GM19043 (cell line): ENCODE results near the gene FAM118A.
"Not testable (repeated sequence)": the region's sequence is repeated elsewhere in the genome, so short reads cannot be mapped to it uniquely, and the experiment has no call there.

ENCODE experiments used
- ATAC-seq: cut with Tn5 transposase; IDR thresholded peaks from one replicate; pipeline ENCODE4 v1.9.1; 2021; ENCODE audit warnings: low read depth; ENCODE audit not compliant: unreplicated experiment

The FAM118A gene

DNA sequence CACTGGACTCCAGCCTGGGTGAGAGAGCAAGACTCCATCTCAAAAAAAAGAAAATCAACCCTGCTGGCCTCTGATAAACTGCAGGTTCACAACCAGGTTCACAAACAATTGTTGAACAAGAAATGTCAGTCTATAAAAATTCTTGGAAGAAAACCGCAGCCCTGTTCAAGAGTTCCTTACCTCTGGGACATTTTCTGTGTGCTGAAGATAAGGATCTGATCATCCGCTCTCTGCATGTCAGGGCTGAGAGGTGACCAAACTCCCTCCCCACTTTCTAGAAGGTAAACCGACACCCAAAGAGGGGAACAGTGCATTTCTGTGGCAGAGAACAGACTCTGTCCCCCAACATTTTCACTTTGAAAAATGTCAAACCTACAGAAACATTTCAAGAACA lies 29.1 kb upstream of the FAM118A start:
- ATAC-seq = no peak

DNA sequence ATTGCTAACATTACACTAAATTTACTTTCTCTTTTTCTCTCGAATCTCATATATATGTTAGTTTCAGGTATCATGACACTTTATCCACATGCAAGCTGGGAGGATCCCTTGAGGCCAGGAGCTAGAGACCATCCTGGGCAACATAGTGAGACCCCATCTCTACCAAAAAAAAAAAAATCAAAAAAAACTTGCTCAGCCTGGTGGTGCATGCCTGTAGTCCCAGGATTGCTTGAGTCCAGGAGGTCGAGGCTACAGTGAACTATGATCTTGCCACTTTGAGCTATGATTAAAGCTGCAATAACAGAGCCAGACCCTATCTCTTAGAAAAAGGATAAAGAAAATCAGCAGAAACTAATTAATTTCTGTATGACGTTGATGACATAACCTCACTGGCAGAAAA lies 28.7 kb upstream of the FAM118A start:
- ATAC-seq = no peak

DNA sequence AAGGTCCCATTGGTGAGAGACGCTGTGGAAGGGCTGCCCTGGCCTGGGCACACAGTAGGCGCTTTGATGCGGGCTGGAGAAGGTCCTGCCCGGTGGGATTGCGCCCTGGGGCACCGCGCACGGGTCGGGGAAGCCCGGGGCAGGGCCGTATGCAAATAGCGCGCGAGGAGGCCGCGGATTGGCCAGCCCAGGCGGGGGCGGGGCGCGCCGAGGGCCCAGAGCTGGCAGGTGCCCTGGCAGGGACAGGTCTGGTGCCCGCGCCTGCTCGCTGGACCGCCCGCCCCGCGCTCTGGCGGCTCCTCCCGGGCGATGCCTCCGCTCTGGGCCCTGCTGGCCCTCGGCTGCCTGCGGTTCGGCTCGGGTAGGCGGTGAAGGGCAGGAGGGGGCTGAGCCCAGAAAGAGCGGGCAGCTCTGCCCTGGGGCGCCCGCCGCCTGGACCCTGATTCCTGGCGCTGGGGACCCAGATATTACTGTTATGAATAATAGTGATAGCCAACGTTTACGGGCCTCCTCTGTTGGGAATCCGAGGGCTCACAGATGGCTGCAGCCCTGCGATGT lies 24.9 kb upstream of the FAM118A start, which contains the start of gene UPK3A:
TSS of gene UPK3A (plus strand) at position 245 of the 558 bp plus-strand sequence. CDS start at position 310, 65 bp downstream.
- no peak for ATAC-seq

DNA sequence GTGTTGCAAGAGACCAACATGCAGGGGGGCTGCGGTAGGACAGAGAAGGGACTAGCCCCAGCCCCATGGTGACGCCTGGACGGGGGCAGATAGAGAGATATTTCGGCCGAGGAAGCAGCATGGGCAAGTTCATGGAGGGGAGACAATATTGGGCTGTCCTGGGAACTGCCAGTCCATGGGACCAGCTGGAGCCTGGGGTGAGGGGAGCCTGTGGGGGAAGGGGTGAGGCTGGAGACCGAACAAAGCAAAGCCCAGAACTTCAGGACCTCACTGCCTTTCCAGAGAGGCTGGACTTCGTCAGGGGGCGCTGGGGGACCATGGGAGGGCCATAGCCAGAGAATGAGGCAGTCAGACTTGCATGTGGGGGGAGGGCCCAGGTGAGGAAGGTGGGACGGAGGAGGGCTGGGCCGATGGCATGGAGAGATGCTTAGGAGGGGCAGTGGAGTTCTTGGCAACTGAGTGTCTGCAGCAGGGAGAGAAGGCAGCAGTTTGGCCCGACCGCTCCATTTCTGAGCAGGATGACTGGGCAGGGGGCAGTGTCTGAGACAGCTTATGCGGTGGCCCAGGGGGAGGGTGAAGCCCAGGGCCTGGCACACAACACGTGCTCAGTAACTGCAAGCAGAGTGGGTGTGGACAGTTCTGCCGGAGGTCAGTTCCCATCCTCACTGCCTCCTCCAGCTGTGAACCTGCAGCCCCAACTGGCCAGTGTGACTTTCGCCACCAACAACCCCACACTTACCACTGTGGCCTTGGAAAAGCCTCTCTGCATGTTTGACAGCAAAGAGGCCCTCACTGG lies 24.3 kb upstream of the FAM118A start:
- no peak for ATAC-seq

DNA sequence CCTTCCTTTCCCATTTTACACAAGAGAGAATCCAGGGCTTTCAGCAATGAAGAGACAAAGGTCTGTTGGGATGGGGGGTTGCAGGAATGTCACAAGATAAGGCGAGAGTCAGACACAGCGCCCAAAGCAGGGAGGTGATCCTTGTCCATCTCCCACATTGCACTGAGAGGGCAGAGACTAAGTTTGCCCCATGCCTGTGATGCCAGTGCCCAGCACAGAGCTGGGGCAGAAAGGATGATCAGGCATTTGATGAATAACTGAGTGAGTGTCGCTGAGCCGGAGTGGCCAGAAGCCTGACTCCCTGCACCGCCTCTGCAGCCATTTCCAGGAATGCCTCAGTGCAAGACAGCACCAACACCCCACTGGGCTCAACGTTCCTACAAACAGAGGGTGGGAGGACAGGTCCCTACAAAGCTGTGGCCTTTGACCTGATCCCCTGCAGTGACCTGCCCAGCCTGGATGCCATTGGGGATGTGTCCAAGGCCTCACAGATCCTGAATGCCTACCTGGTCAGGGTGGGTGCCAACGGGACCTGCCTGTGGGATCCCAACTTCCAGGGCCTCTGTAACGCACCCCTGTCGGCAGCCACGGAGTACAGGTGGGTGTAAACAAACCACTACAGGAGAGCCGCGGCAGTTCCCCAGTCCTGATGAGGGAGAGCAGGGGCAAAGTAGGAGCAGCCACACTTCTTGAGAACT lies 22.7 kb upstream of the FAM118A start:
- no peak for ATAC-seq

DNA sequence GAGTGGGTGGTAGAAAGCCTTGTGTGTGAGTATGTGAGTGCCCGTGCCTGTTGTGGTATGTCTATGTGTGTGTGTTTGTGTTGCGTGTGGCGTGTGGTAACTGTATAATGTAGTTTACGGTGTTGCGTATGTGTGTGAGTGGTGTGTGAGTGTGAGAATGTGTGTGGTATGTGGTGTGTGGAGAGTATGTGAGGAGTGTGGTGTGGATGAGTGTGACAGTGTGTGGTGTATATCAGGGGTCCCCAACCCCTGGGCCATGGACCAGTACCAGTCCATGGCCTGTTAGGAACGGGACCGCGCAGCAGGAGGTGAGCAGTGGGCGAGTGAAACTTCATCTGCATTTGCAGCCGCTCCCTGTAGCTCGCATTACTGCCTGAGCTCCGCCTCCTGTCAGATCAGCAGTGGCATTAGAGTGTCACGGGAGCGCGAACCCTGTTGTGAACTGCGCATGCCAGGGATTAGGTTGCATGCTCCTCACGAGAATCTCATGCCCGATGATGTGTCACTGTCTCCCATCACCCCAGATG lies 19.3 kb upstream of the FAM118A start:
- no peak for ATAC-seq

DNA sequence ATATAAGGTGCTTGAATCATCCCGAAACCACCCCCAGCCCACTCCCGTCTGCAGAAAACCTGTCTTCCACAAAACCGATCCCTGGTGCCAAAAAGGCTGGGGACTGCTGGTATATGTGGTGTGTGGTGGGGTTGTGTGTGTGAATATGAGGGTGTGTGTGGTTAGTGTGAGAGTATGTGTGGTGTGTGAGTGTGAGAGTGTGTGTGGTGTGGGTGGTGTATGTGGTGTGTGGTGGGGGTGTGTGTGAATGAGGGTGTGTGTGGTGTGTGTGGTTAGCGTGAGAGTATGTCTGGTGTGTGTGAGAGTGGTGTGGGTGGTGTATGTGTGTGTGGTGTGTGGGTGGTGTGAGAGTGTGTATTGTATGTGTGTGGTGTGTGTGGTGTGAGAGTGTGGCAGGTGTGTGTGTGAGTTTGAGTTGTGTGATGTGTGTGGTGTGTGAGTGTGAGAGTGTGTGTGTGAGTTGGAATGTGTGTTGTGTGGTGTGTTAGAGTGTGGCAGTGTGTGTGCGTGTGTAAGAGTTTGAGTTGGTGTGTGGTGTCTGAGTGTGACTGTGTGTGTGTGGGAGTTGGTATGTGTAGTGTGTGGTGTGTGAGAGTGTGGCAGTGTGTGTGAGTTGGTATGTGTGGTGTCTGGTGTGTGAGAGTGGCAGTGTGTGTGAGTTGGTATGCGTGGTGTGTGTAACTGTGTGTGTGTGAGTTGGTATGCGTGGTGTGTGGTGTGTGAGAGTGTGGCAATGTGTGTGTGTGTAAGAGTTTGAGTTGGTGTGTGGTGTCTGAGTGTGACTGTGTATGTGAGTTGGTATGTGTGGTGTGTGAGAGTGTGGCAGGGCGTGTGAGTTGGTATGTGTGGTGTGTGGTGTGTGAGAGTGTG lies 18.4 kb upstream of the FAM118A start:
- ATAC-seq = no peak

DNA sequence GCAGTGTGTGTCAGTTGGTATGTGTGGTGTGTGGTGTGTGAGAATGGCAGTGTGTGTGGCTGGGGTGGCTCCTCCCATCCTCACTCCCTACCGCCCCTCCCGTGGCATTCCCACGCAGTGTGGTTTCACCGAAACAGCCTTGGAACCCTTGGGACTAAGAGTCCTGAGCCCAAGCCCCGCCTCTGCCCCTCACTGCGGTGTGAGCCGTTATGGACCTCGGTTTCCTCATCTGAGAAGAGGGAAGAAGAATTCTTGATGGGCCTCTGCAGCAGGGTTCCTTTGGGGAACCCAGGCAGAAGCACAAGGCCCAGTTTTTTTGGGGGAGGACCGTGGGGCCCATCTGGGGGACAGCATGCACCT lies 17.8 kb upstream of the FAM118A start:
- no peak for ATAC-seq

DNA sequence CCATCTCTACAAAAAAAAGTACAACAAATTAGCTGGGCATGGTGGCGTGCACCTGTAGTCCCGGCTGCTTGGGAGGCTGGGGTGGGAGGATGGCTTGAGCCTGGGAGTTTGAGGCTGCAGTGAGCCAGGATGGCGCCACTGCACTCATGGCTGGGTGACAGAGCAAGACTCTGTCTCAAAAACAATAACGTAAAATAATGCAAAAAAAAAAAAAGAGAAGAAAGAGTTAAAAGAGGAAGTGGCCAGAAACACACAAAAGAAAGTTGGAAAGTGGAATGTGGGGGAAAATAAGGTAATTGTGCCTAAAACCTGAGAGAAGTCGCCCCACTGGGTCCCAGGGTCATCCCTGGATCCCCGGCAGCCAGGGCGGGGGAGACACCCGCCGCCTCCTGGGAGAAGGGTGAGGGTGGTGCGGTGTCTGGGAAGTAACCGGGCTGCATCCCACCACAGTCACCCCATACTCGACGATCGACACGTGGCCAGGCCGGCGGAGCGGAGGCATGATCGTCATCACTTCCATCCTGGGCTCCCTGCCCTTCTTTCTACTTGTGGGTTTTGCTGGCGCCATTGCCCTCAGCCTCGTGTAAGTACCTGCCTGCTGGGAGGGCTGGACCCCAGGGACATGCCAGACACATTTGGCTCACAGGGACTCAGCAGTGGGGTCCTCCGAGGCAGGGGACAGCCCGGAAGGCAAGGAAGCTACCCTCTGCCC lies 16.8 kb upstream of the FAM118A start:
- ATAC-seq = no peak

DNA sequence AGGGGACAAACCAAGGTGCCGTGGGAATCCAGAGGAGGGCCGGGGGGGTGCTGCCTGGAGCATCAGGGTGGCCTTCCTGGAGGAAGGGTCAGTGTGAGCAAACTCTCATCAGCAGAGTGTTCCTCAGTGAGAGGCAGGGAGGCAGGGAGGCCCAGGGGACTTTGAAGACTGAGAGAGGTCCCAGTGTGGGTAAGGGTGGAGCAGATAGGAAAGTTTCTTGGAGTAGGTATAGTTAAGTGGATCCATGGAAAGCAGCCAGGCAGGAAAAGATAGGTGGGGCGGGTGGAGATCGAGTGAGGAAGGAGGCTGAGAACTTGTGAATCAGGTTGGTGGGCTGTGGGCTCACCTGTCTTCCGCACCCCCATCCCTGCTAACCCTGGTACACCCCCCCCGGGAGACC lies 15.7 kb upstream of the FAM118A start:
- ATAC-seq = no peak

DNA sequence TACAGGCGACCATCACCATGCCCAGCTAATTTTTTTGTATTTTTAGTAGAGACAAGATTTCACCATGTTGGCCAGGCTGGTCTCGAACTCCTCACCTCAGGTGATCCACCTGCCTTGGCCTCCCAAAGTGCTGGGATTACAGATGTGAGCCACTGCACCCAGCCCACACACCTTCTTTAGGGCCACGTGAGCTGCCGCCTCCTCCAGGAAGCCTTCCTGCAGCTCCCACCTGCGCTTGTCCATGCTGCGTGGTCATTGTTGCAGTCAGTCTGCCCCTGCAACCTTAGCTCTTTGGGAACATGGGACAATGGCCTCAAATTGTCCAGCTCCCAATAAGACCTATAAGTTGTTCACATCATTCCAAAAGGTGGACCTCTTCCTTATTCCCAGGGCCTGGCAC lies 14.7 kb upstream of the FAM118A start:
- not testable (repeated sequence) for ATAC-seq

DNA sequence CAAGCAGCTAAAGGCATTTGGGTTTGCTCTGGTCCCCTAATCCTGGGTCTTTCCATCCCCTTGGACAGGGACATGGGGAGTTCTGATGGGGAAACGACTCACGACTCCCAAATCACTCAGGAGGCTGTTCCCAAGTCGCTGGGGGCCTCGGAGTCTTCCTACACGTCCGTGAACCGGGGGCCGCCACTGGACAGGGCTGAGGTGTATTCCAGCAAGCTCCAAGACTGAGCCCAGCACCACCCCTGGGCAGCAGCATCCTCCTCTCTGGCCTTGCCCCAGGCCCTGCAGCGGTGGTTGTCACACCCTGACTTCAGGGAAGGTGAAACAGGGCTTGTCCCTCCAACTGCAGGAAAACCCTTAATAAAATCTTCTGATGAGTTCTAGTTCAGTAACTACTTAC lies 14.2 kb upstream of the FAM118A start:
- ATAC-seq = no peak

DNA sequence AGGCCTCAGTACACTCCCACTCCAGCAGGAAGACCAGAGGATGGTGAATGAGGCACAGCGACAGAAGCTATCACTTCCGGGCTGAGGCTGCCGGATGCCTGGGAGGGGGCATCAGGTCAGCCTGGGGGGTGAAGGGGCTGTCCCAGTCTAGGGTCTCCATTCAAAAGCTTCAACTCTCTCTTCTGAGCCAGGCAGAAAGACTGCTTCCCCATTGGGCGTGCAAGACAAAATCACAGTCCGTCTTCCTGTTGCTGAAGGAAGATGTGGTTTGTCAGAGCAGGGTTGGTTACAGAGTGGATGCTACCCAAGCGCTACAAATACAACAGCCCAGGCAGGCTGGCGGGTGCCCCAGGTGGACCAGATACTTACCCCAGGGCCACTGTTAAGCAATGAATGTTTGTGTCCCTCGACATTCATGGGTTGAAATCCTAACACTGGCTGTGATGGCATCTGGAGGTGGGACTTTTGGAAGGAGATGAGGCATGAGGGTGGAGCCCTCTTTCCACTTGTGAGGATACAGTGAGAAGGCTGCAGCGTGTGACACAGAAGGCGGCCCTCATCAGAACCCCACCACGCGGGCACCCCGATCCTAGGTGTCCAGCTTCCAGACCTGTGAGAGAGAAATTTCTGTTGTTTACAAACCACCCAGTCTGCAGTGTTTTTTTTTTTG lies 13.0 kb upstream of the FAM118A start:
- no peak for ATAC-seq

DNA sequence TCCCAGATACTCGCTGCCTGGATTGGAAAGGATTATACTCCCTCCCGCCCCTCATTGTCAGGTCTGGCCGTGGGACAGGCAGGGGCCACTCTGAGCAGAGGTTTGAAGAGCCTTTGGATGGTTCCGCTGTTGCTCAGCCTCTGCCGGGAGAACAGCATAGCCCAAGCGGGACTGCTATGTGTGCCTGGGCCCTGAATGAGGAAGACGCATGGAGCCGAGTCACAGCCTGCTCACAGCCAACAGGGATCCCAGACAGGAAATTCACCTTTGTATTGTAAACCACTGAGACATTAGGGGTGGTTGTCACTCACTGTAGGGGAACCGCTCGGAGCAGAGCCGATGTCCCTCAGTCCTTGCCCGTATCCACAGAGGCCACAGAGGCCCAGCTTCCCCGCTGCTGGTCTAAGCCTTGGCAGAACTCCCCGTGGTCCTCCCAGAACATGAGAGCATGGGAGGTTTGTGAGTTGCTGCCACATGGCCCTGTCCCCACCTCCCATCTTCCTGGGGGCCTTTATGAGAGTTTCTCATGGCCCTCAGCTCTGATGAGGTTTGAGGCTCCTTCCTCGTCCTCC lies 10.7 kb upstream of the FAM118A start:
- no peak for ATAC-seq

DNA sequence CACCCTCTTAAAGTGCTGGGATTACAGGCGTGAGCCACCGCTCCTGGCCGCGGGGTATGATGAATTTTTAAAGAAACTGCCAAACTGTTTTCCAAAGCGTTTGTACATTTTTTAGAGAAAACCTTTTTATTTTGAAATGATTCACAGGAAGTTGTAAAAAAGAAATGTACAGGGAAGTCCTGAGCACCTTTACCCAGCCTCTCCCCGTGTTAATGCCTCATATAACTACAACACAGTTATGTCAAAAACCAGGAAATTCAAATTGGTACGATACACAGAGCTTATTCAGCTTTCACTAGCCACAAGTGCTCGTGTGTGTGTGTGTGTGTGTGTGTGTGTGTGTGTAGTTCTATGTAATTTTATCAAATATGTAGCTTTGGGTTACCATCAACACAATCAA lies 7.0 kb upstream of the FAM118A start:
- ATAC-seq = no peak

DNA sequence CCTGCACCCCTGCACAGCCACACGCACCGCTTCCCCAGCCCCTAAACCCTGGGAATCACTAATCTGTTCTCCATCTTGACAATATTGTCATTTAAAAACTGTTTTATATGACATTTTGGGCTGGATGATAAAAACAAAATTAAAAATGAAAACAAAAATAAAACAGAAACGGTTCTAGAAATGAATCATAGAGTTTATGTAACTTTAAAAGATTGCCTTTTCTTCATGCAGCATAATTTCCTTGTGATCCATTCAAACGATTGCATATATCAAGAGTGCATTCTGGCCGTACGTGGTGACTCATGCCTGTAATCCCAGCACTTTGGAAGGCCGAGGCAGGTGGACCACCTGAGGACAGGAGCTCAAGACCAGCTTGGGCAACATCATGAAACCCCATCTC lies 6.6 kb upstream of the FAM118A start:
- ATAC-seq = no peak

DNA sequence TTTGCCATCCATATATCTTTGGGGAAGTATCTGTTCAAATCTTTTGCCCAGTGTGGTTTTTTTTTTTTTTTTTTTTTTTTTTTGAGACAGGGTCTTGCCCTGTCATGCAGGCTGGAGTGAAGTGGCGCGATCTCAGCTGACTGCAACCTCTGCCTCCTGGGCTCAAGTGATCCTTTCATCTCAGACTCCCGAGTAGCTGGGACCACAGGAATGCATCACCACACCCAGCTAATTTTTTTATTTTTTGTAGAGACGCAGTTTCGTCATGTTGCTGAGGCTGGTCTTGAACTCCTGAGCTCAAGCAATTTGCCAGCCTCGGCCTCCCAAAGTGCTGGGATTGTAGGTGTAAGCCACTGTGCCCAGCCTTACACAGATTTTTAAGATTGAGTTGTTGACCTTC lies 4.8 kb upstream of the FAM118A start:
- no peak for ATAC-seq

DNA sequence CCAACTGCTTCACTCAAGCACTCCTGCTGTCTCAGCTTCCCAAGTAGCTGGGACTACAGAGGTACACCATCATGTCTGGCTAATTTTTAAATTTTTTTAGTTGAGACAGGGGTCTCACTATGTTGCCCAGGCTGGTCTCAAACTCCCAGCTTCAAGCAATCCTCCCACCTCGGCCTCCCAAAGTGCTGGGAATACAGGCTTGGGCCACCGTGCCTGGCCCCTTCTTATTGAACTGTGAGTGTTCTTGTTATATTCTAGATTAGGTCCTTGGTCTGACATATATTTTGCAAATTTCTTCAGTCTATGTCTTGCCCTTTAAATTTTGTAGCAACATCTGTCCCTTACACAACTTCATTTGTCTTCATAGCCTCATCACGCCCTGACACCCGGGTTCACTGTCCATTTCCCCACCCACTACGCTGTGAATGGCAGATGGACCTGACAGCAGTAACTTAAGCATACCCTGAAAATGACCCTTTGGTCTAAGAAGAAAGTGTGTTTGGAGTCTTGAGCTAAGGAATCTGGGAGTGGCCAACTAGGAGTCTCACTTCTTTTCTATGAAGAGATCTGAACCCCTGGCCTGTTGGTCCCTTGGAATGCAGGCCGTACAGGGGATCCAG lies 4.2 kb upstream of the FAM118A start:
- no peak for ATAC-seq

DNA sequence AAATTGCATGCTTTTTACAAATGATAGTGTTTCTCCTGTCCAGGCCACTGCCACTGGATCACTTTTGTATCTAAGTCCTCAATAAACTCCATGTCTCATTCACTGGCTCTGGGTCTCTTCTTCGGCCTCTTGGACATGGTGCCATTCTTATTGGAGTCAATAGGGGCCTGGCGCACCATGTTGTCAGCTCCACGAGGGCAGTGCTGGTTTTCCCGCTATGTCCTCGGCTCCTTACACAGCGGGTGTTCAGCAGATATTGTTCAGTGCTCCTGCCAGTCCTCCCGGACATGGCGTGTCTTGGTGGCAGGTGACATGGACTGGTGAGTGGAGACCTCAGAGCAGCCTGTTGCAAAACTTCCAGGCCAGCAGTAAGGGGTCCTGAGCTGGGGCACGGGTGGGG lies 3.6 kb upstream of the FAM118A start:
- ATAC-seq = no peak
